ENCODE measurements around the gene PHRF1. TPM values are rescaled to one million over a fixed set of nuclear protein-coding genes. Genes with fewer than 3 reads are reported as not detected.

Gene PHRF1
- total and polyA plus RNA-seq, 9 donors, result 13.1 to 23.1 (median 20.1) TPM

- under 1% methylated on average over 55 of the region's 81 CpGs for WGBS (ENCODE audit: insufficient coverage)
- DNase-seq, result no peak
- Histone ChIP-seq H3K4me1 (ENCODE audit: control insufficient read depth, insufficient read depth, low read length) (peaks cover 31% of the 10 kb centered on the region), H3K36me3 (ENCODE audit: control insufficient read depth, insufficient read depth, low read length) (peaks cover 2% of the 10 kb centered on the region), H3K27me3 (ENCODE audit: control insufficient read depth, insufficient read depth, low read length) (peaks cover 22% of the 10 kb centered on the region), H3K27ac (ENCODE audit: low read length) (no peak overlapping the region), H3K9me3 (replicated peaks; ENCODE audit: control insufficient read depth, low read depth, low read length) (no peaks in the 10 kb centered on the region), H3K4me3 (ENCODE audit: low read length) (peak overlapping the region; percentile 58)
Observed at GRCh38 chr11:575313-575995, 816 bp upstream of the PHRF1 start.

- 7% methylated on average over 35 of the region's 48 CpGs for WGBS (ENCODE audit: insufficient coverage)
- DNase-seq, result peak; percentile 42
- Histone ChIP-seq H3K9me3 (replicated peaks; ENCODE audit: control insufficient read depth, low read depth, low read length) (no peaks in the 10 kb centered on the region), H3K27ac (ENCODE audit: low read length) (peak overlapping the region; percentile 20), H3K27me3 (ENCODE audit: control insufficient read depth, insufficient read depth, low read length) (peaks cover 22% of the 10 kb centered on the region), H3K4me3 (ENCODE audit: low read length) (peak overlapping the region; percentile 90), H3K4me1 (ENCODE audit: control insufficient read depth, insufficient read depth, low read length) (peaks cover 33% of the 10 kb centered on the region), H3K36me3 (ENCODE audit: control insufficient read depth, insufficient read depth, low read length) (peaks cover 12% of the 10 kb centered on the region)
Observed at GRCh38 chr11:576811-577610, 741 bp downstream of the PHRF1 start.

GRCh38 chr11:577611-577894 is 1.3 kb downstream of the PHRF1 start:
- DNase-seq, result no peak
- H3K9me3 ChIP-seq (replicated peaks; ENCODE audit: control insufficient read depth, low read depth, low read length), result no peaks in the 10 kb centered on the region
- WGBS (ENCODE audit: insufficient coverage), result 63% methylated on average over 6 of the region's 6 CpGs
- H3K4me3 ChIP-seq (ENCODE audit: low read length), result peak overlapping the region; percentile 90
- H3K27ac ChIP-seq (ENCODE audit: low read length), result no peak overlapping the region
- peaks cover 22% of the 10 kb centered on the region for H3K27me3 ChIP-seq (ENCODE audit: control insufficient read depth, insufficient read depth, low read length)
- peaks cover 33% of the 10 kb centered on the region for H3K4me1 ChIP-seq (ENCODE audit: control insufficient read depth, insufficient read depth, low read length)
- H3K36me3 ChIP-seq (ENCODE audit: control insufficient read depth, insufficient read depth, low read length), result peaks cover 15% of the 10 kb centered on the region

- 68% methylated on average over 12 of the region's 21 CpGs for WGBS (ENCODE audit: insufficient coverage)
- Histone ChIP-seq H3K4me3 (ENCODE audit: low read length) (no peak overlapping the region), H3K36me3 (ENCODE audit: control insufficient read depth, insufficient read depth, low read length) (peaks cover 22% of the 10 kb centered on the region), H3K27ac (ENCODE audit: low read length) (no peak overlapping the region), H3K9me3 (replicated peaks; ENCODE audit: control insufficient read depth, low read depth, low read length) (no peaks in the 10 kb centered on the region), H3K4me1 (ENCODE audit: control insufficient read depth, insufficient read depth, low read length) (peaks cover 33% of the 10 kb centered on the region), H3K27me3 (ENCODE audit: control insufficient read depth, insufficient read depth, low read length) (peaks cover 16% of the 10 kb centered on the region)
- DNase-seq, result no peak
Observed at GRCh38 chr11:578276-579035, 2.2 kb downstream of the PHRF1 start.

- Histone ChIP-seq H3K27ac (ENCODE audit: low read length) (no peak overlapping the region), H3K4me3 (ENCODE audit: low read length) (no peak overlapping the region), H3K9me3 (replicated peaks; ENCODE audit: control insufficient read depth, low read depth, low read length) (no peaks in the 10 kb centered on the region), H3K36me3 (ENCODE audit: control insufficient read depth, insufficient read depth, low read length) (peaks cover 35% of the 10 kb centered on the region), H3K4me1 (ENCODE audit: control insufficient read depth, insufficient read depth, low read length) (peaks cover 28% of the 10 kb centered on the region), H3K27me3 (ENCODE audit: control insufficient read depth, insufficient read depth, low read length) (peaks cover 7% of the 10 kb centered on the region)
- 81% methylated on average over 20 of the region's 20 CpGs for WGBS (ENCODE audit: insufficient coverage)
- no peak for DNase-seq
Observed at GRCh38 chr11:579830-580601, 3.7 kb downstream of the PHRF1 start.

GRCh38 chr11:581342-581741 is 5.1 kb downstream of the PHRF1 start:
- Histone ChIP-seq H3K27ac (ENCODE audit: low read length) (no peak overlapping the region), H3K4me1 (ENCODE audit: control insufficient read depth, insufficient read depth, low read length) (peaks cover 25% of the 10 kb centered on the region), H3K4me3 (ENCODE audit: low read length) (no peak overlapping the region), H3K27me3 (ENCODE audit: control insufficient read depth, insufficient read depth, low read length) (no peaks in the 10 kb centered on the region), H3K36me3 (ENCODE audit: control insufficient read depth, insufficient read depth, low read length) (peaks cover 41% of the 10 kb centered on the region), H3K9me3 (replicated peaks; ENCODE audit: control insufficient read depth, low read depth, low read length) (no peaks in the 10 kb centered on the region)
- DNase-seq, result no peak
- WGBS (ENCODE audit: insufficient coverage), result 78% methylated on average over 10 of the region's 14 CpGs

GRCh38 chr11:581752-582151 is 5.5 kb downstream of the PHRF1 start:
- H3K27me3 ChIP-seq (ENCODE audit: control insufficient read depth, insufficient read depth, low read length), result no peaks in the 10 kb centered on the region
- no peak overlapping the region for H3K4me3 ChIP-seq (ENCODE audit: low read length)
- H3K4me1 ChIP-seq (ENCODE audit: control insufficient read depth, insufficient read depth, low read length), result peaks cover 25% of the 10 kb centered on the region
- H3K27ac ChIP-seq (ENCODE audit: low read length), result no peak overlapping the region
- H3K36me3 ChIP-seq (ENCODE audit: control insufficient read depth, insufficient read depth, low read length), result peaks cover 46% of the 10 kb centered on the region
- no peaks in the 10 kb centered on the region for H3K9me3 ChIP-seq (replicated peaks; ENCODE audit: control insufficient read depth, low read depth, low read length)
- WGBS (ENCODE audit: insufficient coverage), result 86% methylated on average over 14 of the region's 17 CpGs
- DNase-seq, result no peak

- Histone ChIP-seq H3K9me3 (replicated peaks; ENCODE audit: control insufficient read depth, low read depth, low read length) (no peaks in the 10 kb centered on the region), H3K4me3 (ENCODE audit: low read length) (no peak overlapping the region), H3K27me3 (ENCODE audit: control insufficient read depth, insufficient read depth, low read length) (no peaks in the 10 kb centered on the region), H3K27ac (ENCODE audit: low read length) (no peak overlapping the region), H3K4me1 (ENCODE audit: control insufficient read depth, insufficient read depth, low read length) (peaks cover 4% of the 10 kb centered on the region), H3K36me3 (ENCODE audit: control insufficient read depth, insufficient read depth, low read length) (peaks cover 63% of the 10 kb centered on the region)
- 93% methylated on average over 8 of the region's 10 CpGs for whole genome bisulfite sequencing (ENCODE audit: insufficient coverage)
- DNase-seq, result no peak
Observed at GRCh38 chr11:584287-584686, 8.0 kb downstream of the PHRF1 start.

GRCh38 chr11:586376-587316 is 10.4 kb downstream of the PHRF1 start:
- 90% methylated on average over 31 of the region's 32 CpGs for WGBS (ENCODE audit: insufficient coverage)
- DNase-seq, result no peak
- no peaks in the 10 kb centered on the region for H3K4me1 ChIP-seq (ENCODE audit: control insufficient read depth, insufficient read depth, low read length)
- H3K27me3 ChIP-seq (ENCODE audit: control insufficient read depth, insufficient read depth, low read length), result no peaks in the 10 kb centered on the region
- no peak overlapping the region for H3K27ac ChIP-seq (ENCODE audit: low read length)
- peaks cover 81% of the 10 kb centered on the region for H3K36me3 ChIP-seq (ENCODE audit: control insufficient read depth, insufficient read depth, low read length)
- no peaks in the 10 kb centered on the region for H3K9me3 ChIP-seq (replicated peaks; ENCODE audit: control insufficient read depth, low read depth, low read length)
- no peak overlapping the region for H3K4me3 ChIP-seq (ENCODE audit: low read length)

Measured in muscle of leg (tissue), 11 donors.